GM06990 (cell line): ENCODE data around the gene PTGER3.

ENCODE experiments used
- DNase-seq: peaks from one replicate; pipeline ENCODE4 v3.0.0-alpha.2; 2011; ENCODE audit not compliant: insufficient read length; ENCODE audit errors: extremely low read depth
- H3K27me3 ChIP-seq: replicated peaks from 2 replicates; pipeline ENCODE4 v1.6.0; 2011; ENCODE audit warnings: low read length; ENCODE audit not compliant: control insufficient read depth, insufficient read depth
- H3K36me3 ChIP-seq: 2 replicates; pipeline ENCODE4 v1.5.1; 2011; ENCODE audit warnings: low read length; ENCODE audit not compliant: control insufficient read depth, insufficient read depth
- H3K4me3 ChIP-seq: replicated peaks from 2 replicates; pipeline ENCODE4 v1.5.1; 2011; ENCODE audit warnings: low read depth, mild to moderate bottlenecking, control low read depth, low read length
- TF ChIP-seq, protein P1 (sequence below): IDR thresholded peaks from 2 replicates; pipeline ENCODE4 v1.5.1; 2011; ENCODE audit warnings: low read length, control low read depth, mild to moderate bottlenecking, inconsistent platforms; ENCODE audit not compliant: insufficient read depth, poor library complexity, severe bottlenecking

The PTGER3 gene

GRCh38 chr1:71049951-71050598 lies 2.5 kb upstream of the PTGER3 start:
- Histone ChIP-seq H3K27me3 (no peaks in the 10 kb centered on the region; the same call in none of the 2 replicates), H3K4me3 (no peak overlapping the region), H3K36me3 (peaks cover 2% of the 10 kb centered on the region; the same call in 1 of the 2 replicates)
- TF ChIP-seq, protein P1, sequence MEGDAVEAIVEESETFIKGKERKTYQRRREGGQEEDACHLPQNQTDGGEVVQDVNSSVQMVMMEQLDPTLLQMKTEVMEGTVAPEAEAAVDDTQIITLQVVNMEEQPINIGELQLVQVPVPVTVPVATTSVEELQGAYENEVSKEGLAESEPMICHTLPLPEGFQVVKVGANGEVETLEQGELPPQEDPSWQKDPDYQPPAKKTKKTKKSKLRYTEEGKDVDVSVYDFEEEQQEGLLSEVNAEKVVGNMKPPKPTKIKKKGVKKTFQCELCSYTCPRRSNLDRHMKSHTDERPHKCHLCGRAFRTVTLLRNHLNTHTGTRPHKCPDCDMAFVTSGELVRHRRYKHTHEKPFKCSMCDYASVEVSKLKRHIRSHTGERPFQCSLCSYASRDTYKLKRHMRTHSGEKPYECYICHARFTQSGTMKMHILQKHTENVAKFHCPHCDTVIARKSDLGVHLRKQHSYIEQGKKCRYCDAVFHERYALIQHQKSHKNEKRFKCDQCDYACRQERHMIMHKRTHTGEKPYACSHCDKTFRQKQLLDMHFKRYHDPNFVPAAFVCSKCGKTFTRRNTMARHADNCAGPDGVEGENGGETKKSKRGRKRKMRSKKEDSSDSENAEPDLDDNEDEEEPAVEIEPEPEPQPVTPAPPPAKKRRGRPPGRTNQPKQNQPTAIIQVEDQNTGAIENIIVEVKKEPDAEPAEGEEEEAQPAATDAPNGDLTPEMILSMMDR, result peak; percentile 62
- no peak for DNase-seq

DNA sequence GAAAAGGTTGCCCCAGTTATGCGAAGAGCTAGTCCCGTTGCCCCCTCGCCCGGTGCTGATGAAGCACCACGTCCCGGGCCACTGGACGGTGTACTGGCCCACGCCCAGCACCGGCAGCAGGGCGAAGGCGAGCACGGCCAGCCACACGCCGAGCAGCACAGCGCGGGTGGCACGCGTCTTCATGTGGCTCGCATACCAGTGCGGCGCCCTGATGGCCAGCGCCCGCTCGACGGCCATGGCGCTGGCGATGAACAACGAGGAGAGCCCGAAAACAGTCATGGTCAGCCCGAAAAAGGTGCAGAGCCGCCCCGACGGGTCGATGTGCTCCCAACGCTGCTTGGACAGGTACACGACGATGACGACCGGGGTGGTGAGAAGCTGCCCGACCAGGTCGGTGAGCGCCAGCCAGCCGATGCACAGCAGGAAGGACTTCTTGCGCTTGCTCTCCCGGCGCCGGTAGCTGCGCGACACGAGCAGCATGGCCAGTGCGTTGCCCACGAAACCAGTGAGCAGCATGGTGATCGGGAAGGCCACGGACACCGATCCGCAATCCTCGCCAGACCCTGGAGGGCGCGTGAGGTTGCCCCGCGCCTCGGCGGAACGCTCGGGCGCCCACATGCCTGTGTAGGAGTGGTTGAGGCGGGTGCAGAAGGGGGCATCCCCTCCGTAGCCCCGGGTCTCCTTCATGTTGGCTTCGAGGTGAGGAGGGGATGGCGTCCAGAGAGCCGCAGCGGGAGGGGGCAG lies 553 bp downstream of the PTGER3 start:
- H3K27me3 ChIP-seq, result no peaks in the 10 kb centered on the region; the same call in none of the 2 replicates
- no peak overlapping the region; the same call in 1 of the 2 replicates for H3K4me3 ChIP-seq
- H3K36me3 ChIP-seq, result no peaks in the 10 kb centered on the region
- DNase-seq, result peak; percentile 14
- TF ChIP-seq, protein P1, result no peak

DNA sequence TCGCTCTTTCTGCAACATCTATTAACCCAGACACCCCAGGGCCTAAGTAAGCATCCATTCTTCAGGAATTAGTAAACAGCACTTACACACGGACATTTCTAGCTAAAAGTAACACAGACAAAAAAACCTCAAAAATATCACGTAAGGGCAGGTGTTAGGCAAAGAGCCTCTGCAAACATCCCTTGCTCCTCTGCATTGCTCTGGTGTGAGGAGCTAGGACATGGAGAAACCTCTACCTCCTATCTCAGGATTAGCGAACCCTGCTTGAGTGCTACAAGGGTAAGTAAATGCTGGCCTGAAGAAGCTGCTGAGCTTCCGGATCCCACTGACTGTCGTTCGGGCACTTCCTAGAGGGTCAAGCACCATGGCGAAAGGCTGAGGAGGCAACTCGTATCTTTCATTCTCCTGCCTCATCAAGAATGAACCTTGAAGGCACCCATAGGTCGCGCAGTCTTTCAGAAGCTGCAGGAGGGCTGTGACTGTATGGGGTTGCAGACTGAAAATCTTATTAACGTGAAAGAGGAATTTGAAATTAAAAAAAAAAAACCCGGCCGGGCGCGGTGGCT lies 2.1 kb downstream of the PTGER3 start:
- Histone ChIP-seq H3K36me3 (no peaks in the 10 kb centered on the region), H3K4me3 (no peak overlapping the region), H3K27me3 (no peaks in the 10 kb centered on the region; the same call in 1 of the 2 replicates)
- no peak for DNase-seq
- TF ChIP-seq, protein P1, result no peak

- TF ChIP-seq, protein P1, result no peak
- no peak for DNase-seq
Measured at GRCh38 chr1:71044833-71045232, 2.8 kb downstream of the PTGER3 start.

GRCh38 chr1:71043065-71043464 lies 4.6 kb downstream of the PTGER3 start:
- no peaks in the 10 kb centered on the region for H3K36me3 ChIP-seq
- DNase-seq, result no peak

More at GRCh38 chr1:71044833-71045232, 2.8 kb downstream of the PTGER3 start:
- no peaks in the 10 kb centered on the region; the same call in 1 of the 2 replicates for H3K27me3 ChIP-seq
- H3K36me3 ChIP-seq, result no peaks in the 10 kb centered on the region
- no peak overlapping the region for H3K4me3 ChIP-seq

More at GRCh38 chr1:71043065-71043464, 4.6 kb downstream of the PTGER3 start:
- TF ChIP-seq, protein P1, result no peak
- H3K4me3 ChIP-seq, result no peak overlapping the region
- no peaks in the 10 kb centered on the region; the same call in 1 of the 2 replicates for H3K27me3 ChIP-seq
